Prostate gland (tissue), 2 donors: ENCODE data around the gene CLEC3B.

ENCODE experiments used
- CTCF ChIP-seq, 4 experiments: fragments of 200-600 bp in 2 of 4; fragments of 450-650 bp in 2 of 4; sonication (generic) in 2 of 4; IDR thresholded peaks; 1 replicate in 3 of 4; 2 replicates in 1 of 4; pipeline ENCODE4 v1.5.1; 2016 to 2019; ENCODE audit warnings: antibody characterized with exemption in 4 of 4, mild to moderate bottlenecking in 2 of 4, moderate library complexity in 2 of 4
- POLR2A ChIP-seq: fragments of 450-650 bp; IDR thresholded peaks from one replicate; pipeline ENCODE4 v1.6.1; 2016; ENCODE audit warnings: antibody characterized with exemption, mild to moderate bottlenecking
- POLR2AphosphoS5 ChIP-seq: sonication (generic); formaldehyde crosslinking; IDR thresholded peaks from one replicate; pipeline ENCODE4 v1.6.1; 2017; ENCODE audit warnings: antibody characterized with exemption

- TF ChIP-seq POLR2A (no peak), CTCF (IDR thresholded peaks at IDR 0.05) (peak; percentile 82 to 99 (median 96)), POLR2AphosphoS5 (peak; percentile 83)
Measured at GRCh38 chr3:45037720-45038455, 11.8 kb downstream of the CLEC3B start.
